Nephron progenitor cell (in vitro differentiated cells): Measurements from ENCODE around the gene C2CD4C.
"Not testable (repeated sequence)": the region's sequence is repeated elsewhere in the genome, so short reads cannot be mapped to it uniquely, and the experiment has no call there.

Source experiments
- DNase-seq: peaks from one replicate; pipeline ENCODE4 v3.0.0; 2021
- H3K27ac Mint-ChIP-seq: 2 replicates; pipeline ENCODE4 v1.8.0; 2021; ENCODE audit warnings: mild to moderate bottlenecking, moderate library complexity, mixed read lengths
- H3K27me3 Mint-ChIP-seq: 2 replicates; pipeline ENCODE4 v1.8.0; 2021; ENCODE audit warnings: mild to moderate bottlenecking, low read depth, mixed read lengths; ENCODE audit not compliant: poor library complexity
- H3K36me3 Mint-ChIP-seq: 2 replicates; pipeline ENCODE4 v1.8.0; 2021; ENCODE audit warnings: low read depth, mixed read lengths
- H3K4me1 Mint-ChIP-seq: 2 replicates; pipeline ENCODE4 v1.8.0; 2021; ENCODE audit warnings: mixed read lengths
- H3K4me3 Mint-ChIP-seq: 2 replicates; pipeline ENCODE4 v1.8.0; 2021; ENCODE audit warnings: mild to moderate bottlenecking, moderate library complexity, mixed read lengths
- H3K9me3 Mint-ChIP-seq: 2 replicates; pipeline ENCODE4 v1.8.0; 2021; ENCODE audit warnings: mild to moderate bottlenecking, moderate library complexity, mixed read lengths
- CTCF ChIP-seq: fragments of 200-600 bp; sonication (generic); IDR thresholded peaks from 2 replicates; pipeline ENCODE4 v1.5.0; 2021; ENCODE audit warnings: antibody characterized with exemption

C2CD4C gene

DNA sequence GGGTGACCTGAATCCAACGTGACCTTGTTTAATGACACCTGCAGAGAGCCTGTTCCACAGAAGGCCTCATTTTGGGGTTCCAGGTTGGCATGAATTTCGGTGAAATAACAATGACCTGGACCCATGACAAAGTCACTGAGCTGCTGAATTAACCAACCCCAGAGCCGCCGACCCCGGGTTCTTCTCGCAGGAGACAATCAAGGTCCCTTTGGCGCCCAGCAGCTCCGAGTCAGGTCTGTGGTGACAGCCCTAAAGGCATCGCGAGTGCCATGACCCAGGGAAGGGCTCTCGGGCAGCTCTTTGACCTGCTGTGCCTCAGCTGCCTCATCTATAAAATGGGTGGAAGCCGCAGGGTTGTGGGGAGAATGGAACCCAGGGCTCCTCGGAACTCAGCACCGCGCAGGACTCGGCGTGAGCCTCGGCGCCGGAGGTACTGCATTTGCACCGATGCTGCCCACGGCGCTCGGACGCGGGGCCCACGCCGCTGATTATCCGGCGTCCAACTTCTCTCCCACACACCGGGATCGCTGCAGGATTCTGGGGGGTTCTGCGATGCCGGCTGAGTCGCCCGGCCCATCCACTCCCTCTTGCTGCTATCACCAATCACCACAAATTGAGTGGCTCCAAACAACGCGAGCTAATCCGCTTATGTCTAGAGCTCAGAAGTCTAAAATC lies 46.2 kb upstream of the C2CD4C start:
- Mint-ChIP-seq H3K27me3 (peaks cover 14% of the 10 kb centered on the region), H3K4me3 (no peak overlapping the region), H3K36me3 (peaks cover 64% of the 10 kb centered on the region)

GRCh38 chr19:453606-454005 lies 44.7 kb upstream of the C2CD4C start:
- Mint-ChIP-seq H3K4me1 (peaks cover 7% of the 10 kb centered on the region), H3K4me3 (no peak overlapping the region), H3K27ac (no peak overlapping the region), H3K27me3 (peaks cover 10% of the 10 kb centered on the region), H3K36me3 (peaks cover 67% of the 10 kb centered on the region), H3K9me3 (peaks cover 36% of the 10 kb centered on the region)
- TF ChIP-seq CTCF: no peak
- DNase-seq: no peak

More for the DNA sequence above, 46.2 kb upstream of the C2CD4C start:
- no peak for TF ChIP-seq CTCF
- Mint-ChIP-seq H3K27ac (peak overlapping the region; percentile 45), H3K9me3 (peaks cover 36% of the 10 kb centered on the region), H3K4me1 (peaks cover 9% of the 10 kb centered on the region)
- no peak for DNase-seq

DNA sequence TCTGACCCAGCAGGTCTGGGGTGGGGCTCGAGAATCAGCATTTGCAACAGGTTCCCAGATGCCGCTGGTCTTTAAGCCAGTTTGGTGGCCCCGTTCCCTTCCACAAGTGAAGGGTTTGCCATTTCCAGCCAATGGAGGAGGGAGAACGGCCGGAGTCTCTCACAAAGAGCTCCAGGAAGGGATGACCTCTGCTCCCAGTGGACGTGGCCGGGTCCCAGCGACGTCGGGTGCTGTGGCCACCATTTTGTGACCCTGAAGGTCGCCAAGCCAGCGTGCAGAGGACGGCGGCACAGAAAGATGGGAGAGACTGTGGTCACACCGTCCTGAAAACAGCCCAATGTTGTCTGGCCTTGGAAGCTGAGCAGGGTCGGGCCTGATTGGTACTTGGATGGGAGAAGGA lies 43.9 kb upstream of the C2CD4C start:
- DNase-seq: no peak
- peaks cover 14% of the 10 kb centered on the region for H3K4me1 Mint-ChIP-seq
- H3K9me3 Mint-ChIP-seq: peaks cover 36% of the 10 kb centered on the region
- H3K36me3 Mint-ChIP-seq: peaks cover 70% of the 10 kb centered on the region
- no peak overlapping the region for H3K4me3 Mint-ChIP-seq
- no peak overlapping the region for H3K27ac Mint-ChIP-seq
- peaks cover 10% of the 10 kb centered on the region for H3K27me3 Mint-ChIP-seq
- TF ChIP-seq CTCF: no peak

GRCh38 chr19:450912-451481 lies 42.0 kb upstream of the C2CD4C start:
- not testable (repeated sequence) for H3K27ac Mint-ChIP-seq, DNase-seq, H3K4me3 Mint-ChIP-seq, H3K27me3 Mint-ChIP-seq
- H3K4me1 Mint-ChIP-seq: peaks cover 28% of the 10 kb centered on the region
- H3K9me3 Mint-ChIP-seq: peaks cover 36% of the 10 kb centered on the region
- peaks cover 58% of the 10 kb centered on the region for H3K36me3 Mint-ChIP-seq

DNA sequence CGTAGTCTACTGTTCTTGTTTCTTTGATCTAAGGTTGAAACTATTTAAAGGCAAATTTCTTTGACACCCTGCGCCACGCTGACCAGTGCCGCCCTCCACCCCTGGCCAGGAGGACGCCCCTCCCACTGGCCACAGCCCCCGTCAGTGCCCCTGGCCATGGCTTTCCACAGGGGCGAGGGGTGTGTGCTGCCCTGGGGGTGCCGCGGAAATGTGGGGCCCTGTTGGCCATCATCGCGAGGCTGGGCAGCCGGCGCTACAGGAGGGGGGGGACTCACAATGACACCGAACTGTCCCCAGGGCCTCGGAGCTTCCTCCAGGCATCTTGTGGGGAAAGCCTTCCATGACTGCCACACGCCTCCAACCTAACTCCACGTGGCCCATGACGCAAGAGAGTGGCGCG lies 41.0 kb upstream of the C2CD4C start:
- H3K36me3 Mint-ChIP-seq: peaks cover 51% of the 10 kb centered on the region
- H3K4me3 Mint-ChIP-seq: no peak overlapping the region
- H3K27ac Mint-ChIP-seq: no peak overlapping the region
- H3K27me3 Mint-ChIP-seq: peaks cover 4% of the 10 kb centered on the region
- TF ChIP-seq CTCF: no peak
- H3K4me1 Mint-ChIP-seq: peaks cover 31% of the 10 kb centered on the region
- DNase-seq: no peak
- H3K9me3 Mint-ChIP-seq: peaks cover 35% of the 10 kb centered on the region

DNA sequence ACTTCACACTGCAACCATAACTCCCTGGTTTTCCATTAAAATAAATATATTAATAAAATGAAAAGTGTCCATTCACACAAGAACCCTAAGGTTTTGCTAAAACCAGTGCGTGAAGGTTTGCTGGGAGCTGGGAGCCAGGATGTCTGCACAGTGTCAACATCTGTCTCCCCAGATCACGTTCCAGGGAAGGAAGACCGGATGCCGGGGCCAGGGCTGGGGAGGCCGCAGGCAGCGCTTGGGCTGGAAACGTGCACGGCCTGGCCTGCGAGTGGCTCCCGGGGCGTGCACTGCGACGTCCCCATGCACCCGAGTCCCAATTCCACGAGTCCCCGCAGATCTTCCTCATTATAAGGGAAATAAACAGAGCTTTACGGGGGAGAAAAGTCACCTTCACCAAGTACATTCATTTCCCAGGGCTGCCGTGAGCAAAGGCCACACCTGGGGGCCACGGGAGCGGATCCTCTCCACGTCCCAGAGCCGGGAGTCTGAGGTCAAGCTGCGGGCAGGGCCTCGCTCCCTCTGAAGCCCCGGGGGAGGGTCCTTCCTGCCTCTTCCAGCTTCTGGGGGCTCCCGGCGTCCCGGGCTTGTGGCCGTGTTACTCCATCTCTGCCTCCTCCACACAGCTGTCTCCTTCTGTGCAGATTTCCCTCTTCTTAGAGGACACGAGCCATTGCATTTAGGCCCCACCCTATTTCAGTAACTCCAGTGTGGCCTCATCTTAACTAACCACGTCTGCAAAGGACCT lies 39.0 kb upstream of the C2CD4C start:
- Mint-ChIP-seq H3K27ac (peak overlapping the region; percentile 98), H3K4me3 (peak overlapping the region; percentile 36), H3K9me3 (peaks cover 24% of the 10 kb centered on the region), H3K4me1 (peaks cover 31% of the 10 kb centered on the region), H3K36me3 (peaks cover 41% of the 10 kb centered on the region), H3K27me3 (peaks cover 4% of the 10 kb centered on the region)
- TF ChIP-seq CTCF: no peak
- peak; percentile 36 for DNase-seq
